ENCODE measurements around the gene CCDC91. TPM values are rescaled to one million over a fixed set of nuclear protein-coding genes. Genes with fewer than 3 reads are reported as not detected.

The CCDC91 gene
- total and polyA plus RNA-seq, 2 donors (not counting 1 experiment from before 2014, with no cell fraction given), result 23.9 to 47.6 TPM

DNA sequence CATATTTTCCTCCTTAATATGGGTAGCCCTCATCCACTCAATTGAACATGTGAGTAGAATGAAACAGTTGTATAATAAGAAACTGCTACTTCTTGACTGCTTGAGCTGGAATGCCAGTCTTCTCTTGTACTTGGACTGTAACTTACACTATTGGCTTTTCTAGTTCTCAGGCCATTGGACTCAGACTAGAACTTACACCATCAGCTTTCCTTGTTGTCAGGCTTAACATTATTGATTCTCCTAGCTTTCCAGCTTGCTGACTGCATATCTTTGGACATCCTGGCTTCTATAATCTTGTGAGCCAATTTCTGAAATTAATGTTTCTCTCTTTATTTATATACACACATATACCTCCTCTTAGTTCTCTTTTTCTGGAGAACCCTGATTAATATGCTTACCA lies 24.8 kb downstream of the CCDC91 start:
- no peaks in the 10 kb centered on the region for H4K20me1 ChIP-seq (ENCODE audit: control insufficient read depth, extremely low read depth, insufficient read depth, low read length)
- H3K9ac ChIP-seq (ENCODE audit: insufficient read depth, low read length), result no peak overlapping the region
- H3K4me2 ChIP-seq (ENCODE audit: extremely low read depth, insufficient read depth, low read length), result no peak overlapping the region
- H3K4me1 ChIP-seq (ENCODE audit: control insufficient read depth, extremely low read depth, insufficient read depth, low read length), result no peaks in the 10 kb centered on the region
- no peak for DNase-seq (ENCODE audit: low read depth in 2 of 2)
- H3K4me3 ChIP-seq (replicated peaks in 1 of 4; ENCODE audit: control extremely low read depth in 1 of 4, insufficient read depth in 1 of 4, low read depth in 3 of 4, low read length in 4 of 4), result no peak overlapping the region
- no peak overlapping the region for H2AFZ ChIP-seq (ENCODE audit: low read length)
- H3K79me2 ChIP-seq (ENCODE audit: control insufficient read depth, insufficient read depth, low read length), result no peaks in the 10 kb centered on the region
- no peaks in the 10 kb centered on the region for H3K9me3 ChIP-seq (ENCODE audit: control insufficient read depth, insufficient read depth, low read depth, low read length)
- H3K27me3 ChIP-seq (ENCODE audit: control insufficient read depth, insufficient read depth, low read length), result no peaks in the 10 kb centered on the region
- TF ChIP-seq, protein P1, sequence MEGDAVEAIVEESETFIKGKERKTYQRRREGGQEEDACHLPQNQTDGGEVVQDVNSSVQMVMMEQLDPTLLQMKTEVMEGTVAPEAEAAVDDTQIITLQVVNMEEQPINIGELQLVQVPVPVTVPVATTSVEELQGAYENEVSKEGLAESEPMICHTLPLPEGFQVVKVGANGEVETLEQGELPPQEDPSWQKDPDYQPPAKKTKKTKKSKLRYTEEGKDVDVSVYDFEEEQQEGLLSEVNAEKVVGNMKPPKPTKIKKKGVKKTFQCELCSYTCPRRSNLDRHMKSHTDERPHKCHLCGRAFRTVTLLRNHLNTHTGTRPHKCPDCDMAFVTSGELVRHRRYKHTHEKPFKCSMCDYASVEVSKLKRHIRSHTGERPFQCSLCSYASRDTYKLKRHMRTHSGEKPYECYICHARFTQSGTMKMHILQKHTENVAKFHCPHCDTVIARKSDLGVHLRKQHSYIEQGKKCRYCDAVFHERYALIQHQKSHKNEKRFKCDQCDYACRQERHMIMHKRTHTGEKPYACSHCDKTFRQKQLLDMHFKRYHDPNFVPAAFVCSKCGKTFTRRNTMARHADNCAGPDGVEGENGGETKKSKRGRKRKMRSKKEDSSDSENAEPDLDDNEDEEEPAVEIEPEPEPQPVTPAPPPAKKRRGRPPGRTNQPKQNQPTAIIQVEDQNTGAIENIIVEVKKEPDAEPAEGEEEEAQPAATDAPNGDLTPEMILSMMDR (conservative IDR thresholded peaks at IDR 0.05 in 1 of 2, IDR thresholded peaks at IDR 0.05 in 1 of 2; ENCODE audit: low read depth in 1 of 2, low read length in 2 of 2), result no peak
- no peak for TF ChIP-seq EZH2 (IDR thresholded peaks at IDR 0.05; ENCODE audit: low read length, missing control alignments)
- no peak overlapping the region for H3K27ac ChIP-seq (ENCODE audit: insufficient read depth, low read length)
- no peaks in the 10 kb centered on the region for H3K36me3 ChIP-seq (ENCODE audit: control insufficient read depth, insufficient read depth, low read length)

DNA sequence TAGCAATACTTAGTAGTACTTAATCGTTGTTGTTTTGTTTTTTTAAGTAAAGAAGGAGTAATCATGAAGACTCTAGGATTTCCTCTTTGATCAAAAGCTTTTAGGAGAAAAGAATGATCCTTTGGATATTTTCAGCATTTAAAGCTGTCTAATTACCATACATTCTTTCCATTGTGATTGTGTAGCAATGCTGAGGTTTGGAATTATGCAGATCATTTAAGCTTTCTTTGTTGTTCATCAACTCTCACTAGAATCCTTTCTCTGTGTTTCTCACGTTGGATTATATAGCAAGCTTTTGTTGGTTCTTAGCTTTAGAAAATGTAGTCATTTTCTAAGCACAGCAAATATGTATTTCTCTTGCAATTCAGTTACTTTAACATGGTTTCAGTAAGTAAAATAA lies 25.8 kb downstream of the CCDC91 start:
- Histone ChIP-seq H3K27me3 (ENCODE audit: control insufficient read depth, insufficient read depth, low read length) (no peaks in the 10 kb centered on the region), H3K27ac (ENCODE audit: insufficient read depth, low read length) (no peak overlapping the region), H2AFZ (ENCODE audit: low read length) (no peak overlapping the region), H3K9ac (ENCODE audit: insufficient read depth, low read length) (no peak overlapping the region), H3K36me3 (ENCODE audit: control insufficient read depth, insufficient read depth, low read length) (no peaks in the 10 kb centered on the region), H3K4me1 (ENCODE audit: control insufficient read depth, extremely low read depth, insufficient read depth, low read length) (no peaks in the 10 kb centered on the region), H3K9me3 (ENCODE audit: control insufficient read depth, insufficient read depth, low read depth, low read length) (no peaks in the 10 kb centered on the region), H4K20me1 (ENCODE audit: control insufficient read depth, extremely low read depth, insufficient read depth, low read length) (no peaks in the 10 kb centered on the region), H3K4me3 (replicated peaks in 1 of 4; ENCODE audit: control extremely low read depth in 1 of 4, insufficient read depth in 1 of 4, low read depth in 3 of 4, low read length in 4 of 4) (no peak overlapping the region), H3K4me2 (ENCODE audit: extremely low read depth, insufficient read depth, low read length) (no peak overlapping the region), H3K79me2 (ENCODE audit: control insufficient read depth, insufficient read depth, low read length) (no peaks in the 10 kb centered on the region)
- TF ChIP-seq EZH2 (IDR thresholded peaks at IDR 0.05; ENCODE audit: low read length, missing control alignments), result no peak
- TF ChIP-seq, protein P1 (conservative IDR thresholded peaks at IDR 0.05 in 1 of 2, IDR thresholded peaks at IDR 0.05 in 1 of 2; ENCODE audit: low read depth in 1 of 2, low read length in 2 of 2), result no peak
- DNase-seq (ENCODE audit: low read depth in 2 of 2), result peak in 1 of 2 donors; percentile 32

DNA sequence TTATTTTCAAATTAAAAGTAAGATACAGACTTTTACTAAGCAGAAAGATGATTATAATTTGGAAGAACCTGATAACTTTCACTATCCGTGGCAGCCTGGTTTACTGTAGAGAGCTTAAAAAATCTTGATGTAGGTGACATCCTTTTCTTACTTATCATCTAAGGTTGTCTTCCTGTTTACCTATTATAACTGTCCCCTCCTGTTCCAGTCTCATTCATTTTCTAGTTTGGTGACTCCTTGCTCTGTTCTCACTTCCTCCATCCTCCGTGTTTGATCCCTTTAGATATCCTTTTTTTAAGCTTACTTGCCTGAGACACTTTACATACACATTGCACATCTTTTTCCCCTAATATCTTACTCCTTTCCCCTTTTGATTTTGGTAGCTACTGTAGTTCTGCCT lies 27.5 kb downstream of the CCDC91 start:
- DNase-seq (ENCODE audit: low read depth in 2 of 2), result no peak
- Histone ChIP-seq H3K79me2 (ENCODE audit: control insufficient read depth, insufficient read depth, low read length) (no peaks in the 10 kb centered on the region), H3K4me2 (ENCODE audit: extremely low read depth, insufficient read depth, low read length) (no peak overlapping the region), H4K20me1 (ENCODE audit: control insufficient read depth, extremely low read depth, insufficient read depth, low read length) (no peaks in the 10 kb centered on the region), H3K27ac (ENCODE audit: insufficient read depth, low read length) (no peak overlapping the region), H3K36me3 (ENCODE audit: control insufficient read depth, insufficient read depth, low read length) (no peaks in the 10 kb centered on the region), H3K27me3 (ENCODE audit: control insufficient read depth, insufficient read depth, low read length) (no peaks in the 10 kb centered on the region), H3K4me3 (replicated peaks in 1 of 4; ENCODE audit: control extremely low read depth in 1 of 4, insufficient read depth in 1 of 4, low read depth in 3 of 4, low read length in 4 of 4) (no peak overlapping the region), H2AFZ (ENCODE audit: low read length) (no peak overlapping the region), H3K9ac (ENCODE audit: insufficient read depth, low read length) (no peak overlapping the region), H3K9me3 (ENCODE audit: control insufficient read depth, insufficient read depth, low read depth, low read length) (no peaks in the 10 kb centered on the region), H3K4me1 (ENCODE audit: control insufficient read depth, extremely low read depth, insufficient read depth, low read length) (no peaks in the 10 kb centered on the region)
- TF ChIP-seq, protein P1 (conservative IDR thresholded peaks at IDR 0.05 in 1 of 2, IDR thresholded peaks at IDR 0.05 in 1 of 2; ENCODE audit: low read depth in 1 of 2, low read length in 2 of 2), result no peak
- TF ChIP-seq EZH2 (IDR thresholded peaks at IDR 0.05; ENCODE audit: low read length, missing control alignments), result no peak

Measured in fibroblast of lung (primary cell).